ENCODE measurements around the gene SPRR1A.

DNA sequence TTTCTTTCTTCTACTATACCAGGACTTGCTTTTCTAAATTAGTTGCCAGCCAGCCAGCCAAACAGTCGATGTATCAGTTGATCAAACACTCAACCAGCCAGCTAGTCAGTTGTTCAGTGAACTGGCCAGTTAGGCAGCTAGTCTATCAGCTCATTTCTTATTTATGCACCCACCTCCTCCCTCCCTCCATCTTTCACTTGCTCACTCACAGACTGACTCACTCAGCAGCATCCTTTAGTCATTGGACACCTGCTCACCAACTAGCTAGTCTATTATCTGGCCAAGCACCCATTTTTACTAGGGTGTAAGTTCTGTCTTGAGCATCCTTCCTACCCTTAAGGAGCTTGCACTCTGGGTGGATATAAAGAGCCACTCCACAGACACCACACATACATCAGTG lies 19.3 kb upstream of the SPRR1A start:
- no peak for TF ChIP-seq ZFP3 (tag by site-specific recombination; IDR thresholded peaks at IDR 0.05; ENCODE audit: low read depth)
- TF ChIP-seq, protein P1, sequence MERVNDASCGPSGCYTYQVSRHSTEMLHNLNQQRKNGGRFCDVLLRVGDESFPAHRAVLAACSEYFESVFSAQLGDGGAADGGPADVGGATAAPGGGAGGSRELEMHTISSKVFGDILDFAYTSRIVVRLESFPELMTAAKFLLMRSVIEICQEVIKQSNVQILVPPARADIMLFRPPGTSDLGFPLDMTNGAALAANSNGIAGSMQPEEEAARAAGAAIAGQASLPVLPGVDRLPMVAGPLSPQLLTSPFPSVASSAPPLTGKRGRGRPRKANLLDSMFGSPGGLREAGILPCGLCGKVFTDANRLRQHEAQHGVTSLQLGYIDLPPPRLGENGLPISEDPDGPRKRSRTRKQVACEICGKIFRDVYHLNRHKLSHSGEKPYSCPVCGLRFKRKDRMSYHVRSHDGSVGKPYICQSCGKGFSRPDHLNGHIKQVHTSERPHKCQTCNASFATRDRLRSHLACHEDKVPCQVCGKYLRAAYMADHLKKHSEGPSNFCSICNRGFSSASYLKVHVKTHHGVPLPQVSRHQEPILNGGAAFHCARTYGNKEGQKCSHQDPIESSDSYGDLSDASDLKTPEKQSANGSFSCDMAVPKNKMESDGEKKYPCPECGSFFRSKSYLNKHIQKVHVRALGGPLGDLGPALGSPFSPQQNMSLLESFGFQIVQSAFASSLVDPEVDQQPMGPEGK (tag by site-specific recombination; IDR thresholded peaks at IDR 0.05): no peak
- TF ChIP-seq ZNF549 (tag by site-specific recombination; IDR thresholded peaks at IDR 0.05): no peak
- TF ChIP-seq, protein P2, sequence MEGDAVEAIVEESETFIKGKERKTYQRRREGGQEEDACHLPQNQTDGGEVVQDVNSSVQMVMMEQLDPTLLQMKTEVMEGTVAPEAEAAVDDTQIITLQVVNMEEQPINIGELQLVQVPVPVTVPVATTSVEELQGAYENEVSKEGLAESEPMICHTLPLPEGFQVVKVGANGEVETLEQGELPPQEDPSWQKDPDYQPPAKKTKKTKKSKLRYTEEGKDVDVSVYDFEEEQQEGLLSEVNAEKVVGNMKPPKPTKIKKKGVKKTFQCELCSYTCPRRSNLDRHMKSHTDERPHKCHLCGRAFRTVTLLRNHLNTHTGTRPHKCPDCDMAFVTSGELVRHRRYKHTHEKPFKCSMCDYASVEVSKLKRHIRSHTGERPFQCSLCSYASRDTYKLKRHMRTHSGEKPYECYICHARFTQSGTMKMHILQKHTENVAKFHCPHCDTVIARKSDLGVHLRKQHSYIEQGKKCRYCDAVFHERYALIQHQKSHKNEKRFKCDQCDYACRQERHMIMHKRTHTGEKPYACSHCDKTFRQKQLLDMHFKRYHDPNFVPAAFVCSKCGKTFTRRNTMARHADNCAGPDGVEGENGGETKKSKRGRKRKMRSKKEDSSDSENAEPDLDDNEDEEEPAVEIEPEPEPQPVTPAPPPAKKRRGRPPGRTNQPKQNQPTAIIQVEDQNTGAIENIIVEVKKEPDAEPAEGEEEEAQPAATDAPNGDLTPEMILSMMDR (tag by site-specific recombination; IDR thresholded peaks at IDR 0.05): no peak
- TF ChIP-seq SP2 (tag by site-specific recombination; IDR thresholded peaks at IDR 0.05): no peak

Data from HEK293 (cell line).